Ishikawa (cell line): ENCODE measurements around the gene MAP3K10.

Experiments
- CEBPB ChIP-seq: IDR thresholded peaks from 2 replicates; pipeline ENCODE4 v1.6.1; 2012
- CREB1 ChIP-seq: IDR thresholded peaks from 2 replicates; pipeline ENCODE4 v1.6.1; 2012; ENCODE audit warnings: low read depth
- EP300 ChIP-seq: IDR thresholded peaks from 2 replicates; pipeline ENCODE4 v1.6.1; 2012; ENCODE audit warnings: borderline replicate concordance
- FOXM1 ChIP-seq: IDR thresholded peaks from 2 replicates; pipeline ENCODE4 v1.6.1; 2012; ENCODE audit warnings: low read depth, borderline replicate concordance
- RAD21 ChIP-seq: IDR thresholded peaks from 2 replicates; pipeline ENCODE4 v1.6.1; 2012; ENCODE audit warnings: low read depth
- REST ChIP-seq: IDR thresholded peaks from 2 replicates; pipeline ENCODE4 v1.6.1; 2012; ENCODE audit warnings: low read depth, mild to moderate bottlenecking
- TAF1 ChIP-seq: IDR thresholded peaks from 2 replicates; pipeline ENCODE4 v1.6.1; 2012; ENCODE audit warnings: low read depth, mild to moderate bottlenecking
- TCF12 ChIP-seq: IDR thresholded peaks from 2 replicates; pipeline ENCODE4 v1.6.1; 2012; ENCODE audit warnings: low read depth
- YY1 ChIP-seq: IDR thresholded peaks from 2 replicates; pipeline ENCODE4 v1.6.1; 2012; ENCODE audit warnings: low read depth
- TF ChIP-seq, protein P1 (sequence below): IDR thresholded peaks from 2 replicates; pipeline ENCODE4 v1.6.1; 2012
- TF ChIP-seq, protein P2 (sequence below): IDR thresholded peaks from 2 replicates; pipeline ENCODE4 v1.6.1; 2012

DNA sequence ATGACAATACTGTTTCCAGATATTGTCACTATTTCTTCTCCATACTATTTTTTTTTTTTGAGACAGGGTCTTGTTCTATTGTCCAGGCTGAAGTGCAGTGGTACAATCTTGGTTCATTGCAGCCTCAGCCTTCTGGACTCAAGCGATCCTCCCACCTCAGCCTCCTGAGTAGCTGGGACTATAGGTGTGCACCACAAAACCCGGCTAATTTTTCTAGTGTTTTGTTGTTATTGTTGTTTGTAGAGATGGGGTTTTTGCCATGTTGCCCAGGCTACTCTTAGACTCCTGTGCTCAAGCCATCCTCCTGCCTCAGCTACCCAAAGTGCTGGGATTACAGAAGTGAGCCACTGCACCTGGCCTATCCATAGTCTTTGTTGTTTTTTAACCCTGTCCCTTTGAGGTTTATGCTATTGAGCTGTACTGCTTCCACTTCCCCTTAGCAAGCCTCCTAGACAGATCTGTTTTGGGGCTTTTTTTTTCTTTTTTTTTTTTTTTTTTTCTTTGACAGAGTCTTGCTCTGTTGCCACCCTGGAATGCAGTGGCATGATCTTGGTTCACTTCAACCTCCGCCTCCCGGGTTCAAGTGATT, 27.6 kb upstream of the MAP3K10 start:
- TF ChIP-seq, protein P1, sequence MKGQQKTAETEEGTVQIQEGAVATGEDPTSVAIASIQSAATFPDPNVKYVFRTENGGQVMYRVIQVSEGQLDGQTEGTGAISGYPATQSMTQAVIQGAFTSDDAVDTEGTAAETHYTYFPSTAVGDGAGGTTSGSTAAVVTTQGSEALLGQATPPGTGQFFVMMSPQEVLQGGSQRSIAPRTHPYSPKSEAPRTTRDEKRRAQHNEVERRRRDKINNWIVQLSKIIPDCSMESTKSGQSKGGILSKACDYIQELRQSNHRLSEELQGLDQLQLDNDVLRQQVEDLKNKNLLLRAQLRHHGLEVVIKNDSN = no peak
- TF ChIP-seq EP300 (no peak), REST (no peak), CREB1 (no peak), RAD21 (no peak), CEBPB (no peak), YY1 (no peak), TAF1 (no peak), TCF12 (no peak), FOXM1 (no peak)
- TF ChIP-seq, protein P2, sequence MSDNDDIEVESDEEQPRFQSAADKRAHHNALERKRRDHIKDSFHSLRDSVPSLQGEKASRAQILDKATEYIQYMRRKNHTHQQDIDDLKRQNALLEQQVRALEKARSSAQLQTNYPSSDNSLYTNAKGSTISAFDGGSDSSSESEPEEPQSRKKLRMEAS = no peak
